Heart left ventricle (tissue), 13 donors: ENCODE data around the gene SPARC.

ENCODE experiments used
- POLR2A ChIP-seq, 2 donors: fragments of 450-650 bp; IDR thresholded peaks; one replicate each; pipeline ENCODE4 v1.6.1; 2017; ENCODE audit warnings: antibody characterized with exemption in 2 of 2, mild to moderate bottlenecking in 2 of 2, moderate library complexity in 2 of 2
- TF ChIP-seq, protein P1 (sequence below), 12 donors: fragments of 200-600 bp; sonication (generic) in 4 of 12; IDR thresholded peaks; one replicate each; pipeline versions ENCODE4 v1.5.0 to v1.8.0; 2018 to 2022; ENCODE audit warnings: antibody characterized with exemption in 12 of 12, mild to moderate bottlenecking in 5 of 12
- donor health status: ischemic (EF 13 %, LVEDD 7.1; RV severe dilation, severe dysfunction).
- donor health status: DM: no; HTN: yes; CAD: no.
- donor health status: DM: no; HTN: no; CAD: no.
- donor health status: ischemic (EF 25% LVEDD 6.9; RV normal size, moderate dysfunction).
- donor health status: ischemic (EF 25% LVEDD 5.7; RV mildly dilated, moderate dysfunction).
- donor health status: ischemic (EF 35%, LVEDD 5.7; RV mildly dilated, moderate dysfunction).
- donor health status: nonischemic (EF 11% LVEDD 7.7; RV severe dilation, severe dysfunction).
- donor health status: DM: yes; HTN: yes; CAD: no.
- donor health status: PGD.
- donor health status: ischemic (EF 29% LVEDD 5.4; RV normal size, mild dysfunction).
- donor health status: nonischemic (EF 23%, LVEDD 6.1; RV moderate dilation, normal function).

GRCh38 chr5:151618907-151619306, 67.8 kb downstream of the SPARC start:
- TF ChIP-seq POLR2A (IDR thresholded peaks at IDR 0.05), result no peak
- TF ChIP-seq, protein P1, sequence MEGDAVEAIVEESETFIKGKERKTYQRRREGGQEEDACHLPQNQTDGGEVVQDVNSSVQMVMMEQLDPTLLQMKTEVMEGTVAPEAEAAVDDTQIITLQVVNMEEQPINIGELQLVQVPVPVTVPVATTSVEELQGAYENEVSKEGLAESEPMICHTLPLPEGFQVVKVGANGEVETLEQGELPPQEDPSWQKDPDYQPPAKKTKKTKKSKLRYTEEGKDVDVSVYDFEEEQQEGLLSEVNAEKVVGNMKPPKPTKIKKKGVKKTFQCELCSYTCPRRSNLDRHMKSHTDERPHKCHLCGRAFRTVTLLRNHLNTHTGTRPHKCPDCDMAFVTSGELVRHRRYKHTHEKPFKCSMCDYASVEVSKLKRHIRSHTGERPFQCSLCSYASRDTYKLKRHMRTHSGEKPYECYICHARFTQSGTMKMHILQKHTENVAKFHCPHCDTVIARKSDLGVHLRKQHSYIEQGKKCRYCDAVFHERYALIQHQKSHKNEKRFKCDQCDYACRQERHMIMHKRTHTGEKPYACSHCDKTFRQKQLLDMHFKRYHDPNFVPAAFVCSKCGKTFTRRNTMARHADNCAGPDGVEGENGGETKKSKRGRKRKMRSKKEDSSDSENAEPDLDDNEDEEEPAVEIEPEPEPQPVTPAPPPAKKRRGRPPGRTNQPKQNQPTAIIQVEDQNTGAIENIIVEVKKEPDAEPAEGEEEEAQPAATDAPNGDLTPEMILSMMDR (IDR thresholded peaks at IDR 0.05), result no peak
